HG02981 (cell line): ENCODE data around the gene SPATA3.

Experiments used
- ATAC-seq: cut with Tn5 transposase; IDR thresholded peaks from one replicate; pipeline ENCODE4 v1.9.1; 2021; ENCODE audit warnings: mild to moderate bottlenecking, moderate library complexity; ENCODE audit not compliant: unreplicated experiment

The SPATA3 gene

GRCh38 chr2:231047274-231047922 lies 51.5 kb downstream of the SPATA3 start:
- no peak for ATAC-seq

DNA sequence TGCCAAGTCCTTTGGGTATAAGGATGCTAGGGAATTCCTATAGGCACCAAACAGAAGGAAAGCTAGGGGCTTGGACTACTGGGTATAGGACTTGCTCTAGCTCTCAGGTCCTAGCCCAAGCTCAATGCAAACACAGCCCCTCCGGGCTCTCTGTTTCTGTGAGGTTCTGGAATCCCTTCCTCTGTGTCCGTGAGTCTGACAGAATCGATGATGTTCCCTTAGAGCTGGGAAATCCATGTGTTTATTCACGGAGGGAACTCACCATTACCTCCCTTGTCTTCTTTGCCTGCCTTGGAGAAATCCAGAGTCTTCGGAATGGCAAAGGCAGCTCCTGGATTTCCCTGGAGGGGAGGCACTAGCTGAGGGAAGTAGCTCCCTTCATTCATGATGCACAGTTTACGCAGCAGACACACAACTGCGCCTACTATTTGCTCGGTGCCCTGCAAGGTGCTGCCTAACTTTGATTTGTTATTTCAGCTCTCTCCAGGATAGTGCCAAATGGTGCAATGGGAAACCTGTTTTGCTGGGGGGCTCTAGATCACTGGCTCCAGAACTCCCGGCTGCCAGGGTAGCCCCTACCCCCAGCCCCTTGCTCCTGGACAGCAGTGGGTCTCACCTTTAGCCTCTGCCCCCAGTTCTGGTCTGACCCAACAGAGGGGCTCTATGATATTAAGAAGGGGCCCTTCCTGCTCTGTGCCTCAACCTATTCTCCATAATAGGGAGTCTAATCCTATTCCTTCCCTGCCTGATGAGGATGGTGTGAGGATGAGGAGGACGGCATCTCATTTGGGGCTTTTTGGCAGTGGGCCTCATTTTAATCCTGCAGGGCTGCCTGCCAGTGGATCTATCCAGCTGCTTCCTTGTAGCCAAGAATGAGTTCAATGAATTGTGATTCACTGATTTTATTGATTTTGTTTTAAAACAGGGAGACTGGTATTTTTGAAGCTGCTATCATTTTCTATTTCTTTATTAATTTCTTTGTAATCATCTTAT lies 52.3 kb downstream of the SPATA3 start:
- ATAC-seq, result no peak

DNA sequence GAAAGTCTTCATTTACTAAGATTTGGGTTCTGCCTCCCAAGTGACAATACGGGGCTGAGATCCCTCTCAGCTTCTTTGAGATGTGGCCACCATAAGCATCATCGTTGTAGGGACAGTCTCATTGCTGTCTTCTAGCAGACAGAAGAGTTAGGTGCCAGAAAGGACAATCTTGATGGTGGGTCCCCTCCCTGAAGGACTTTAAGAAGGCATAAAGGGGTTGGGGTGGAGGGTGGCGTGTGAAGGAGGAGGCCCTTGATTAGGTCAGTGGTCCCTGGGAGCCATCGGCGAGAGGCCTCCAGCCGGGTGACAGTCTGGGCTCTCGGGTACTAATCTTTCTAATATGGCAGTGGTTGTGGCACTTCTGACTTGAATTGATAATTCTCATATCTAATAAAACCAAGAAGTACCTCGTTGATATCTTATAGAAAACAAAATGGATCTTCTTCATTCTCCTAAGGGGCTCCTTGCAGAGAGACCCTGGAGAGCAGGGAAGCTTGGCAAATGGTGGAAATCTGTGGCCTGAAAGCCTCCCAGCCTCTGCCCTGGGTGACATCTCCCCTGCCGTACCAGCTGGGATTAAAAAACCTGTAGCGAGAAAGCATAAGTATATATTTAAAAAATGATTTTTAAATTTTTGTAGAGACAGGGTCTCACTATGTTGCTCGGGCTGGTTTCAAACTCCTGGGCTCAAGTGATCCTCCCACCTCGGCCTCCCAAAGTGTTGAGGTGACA lies 53.5 kb downstream of the SPATA3 start:
- no peak for ATAC-seq

GRCh38 chr2:231050018-231050901 lies 54.3 kb downstream of the SPATA3 start:
- ATAC-seq, result no peak

DNA sequence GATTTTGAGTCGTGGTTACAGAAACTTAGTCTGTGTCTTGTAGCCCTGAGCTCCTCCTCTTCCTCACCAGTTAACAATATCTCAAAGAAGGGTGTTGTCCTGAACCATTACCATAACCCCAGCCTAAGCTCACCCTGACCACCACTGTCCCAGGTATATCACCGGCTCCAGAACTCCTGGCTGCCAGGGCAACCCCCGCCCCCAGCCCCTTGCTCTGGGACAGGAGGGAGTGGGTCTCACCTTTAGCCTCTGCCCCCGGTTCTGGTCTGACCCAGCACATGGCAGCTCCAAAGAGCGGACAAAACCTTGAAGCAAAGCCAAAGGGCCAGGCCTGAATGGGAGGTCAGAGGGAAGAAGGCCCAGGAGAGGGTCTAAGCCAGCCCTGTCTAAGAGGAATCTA lies 55.2 kb downstream of the SPATA3 start:
- ATAC-seq, result no peak

- peak; percentile 59 for ATAC-seq
These were observed 56.9 kb downstream of the SPATA3 start for GRCh38 chr2:231052494-231053451.

DNA sequence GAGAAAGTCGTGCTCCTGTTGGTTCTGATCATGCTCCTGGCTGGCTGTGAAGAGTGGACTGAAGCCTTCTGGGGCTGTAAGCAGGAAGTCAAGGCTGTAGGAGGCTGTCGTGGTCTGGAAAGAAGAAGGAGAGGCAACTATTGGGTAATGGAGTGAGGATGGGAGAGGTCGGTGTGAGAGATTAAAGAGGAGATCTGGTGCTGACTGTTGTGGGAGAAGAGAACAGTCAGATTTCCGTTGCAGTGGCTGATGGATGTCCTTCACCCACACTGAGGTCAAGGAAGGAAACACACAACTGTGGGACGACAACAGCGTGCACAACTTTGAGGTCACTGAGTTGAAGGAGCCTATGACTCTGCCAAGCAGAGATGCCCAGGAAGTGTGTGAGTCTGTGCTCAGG lies 57.9 kb downstream of the SPATA3 start:
- no peak for ATAC-seq

GRCh38 chr2:231056453-231057416 lies 60.8 kb downstream of the SPATA3 start, which contains the start of gene PSMD1:
TSS of gene PSMD1 (plus strand) at chr2:231056867. CDS start at chr2:231057026, 159 bp downstream.
- peak; percentile 70 for ATAC-seq

GRCh38 chr2:231057590-231057989 lies 61.7 kb downstream of the SPATA3 start:
- no peak for ATAC-seq
